Peyer's patch (tissue), 4 donors: ENCODE measurements around the gene CAND2. TPM values are rescaled to one million over a fixed set of nuclear protein-coding genes. Genes with fewer than 3 reads are reported as not detected.
"Not testable (repeated sequence)": the region's sequence is repeated elsewhere in the genome, so short reads cannot be mapped to it uniquely, and the experiment has no call there.

Source experiments
- DNase-seq, 3 donors: peaks; one replicate each; pipeline ENCODE4 v3.0.0-alpha.2; 2017 to 2019
- H3K27ac ChIP-seq, 4 donors: fragments of 200-600 bp; sonication (generic); one replicate each; pipeline ENCODE4 v1.5.1; 2016 to 2019
- H3K27me3 ChIP-seq, 2 donors: fragments of 200-600 bp; sonication (generic); one replicate each; pipeline ENCODE4 v1.5.1; 2019
- H3K36me3 ChIP-seq, 3 donors: fragments of 200-600 bp; sonication (generic); one replicate each; pipeline ENCODE4 v1.5.1; 2016 to 2019
- H3K4me1 ChIP-seq, 4 donors: fragments of 200-600 bp; sonication (generic); one replicate each; pipeline ENCODE4 v1.5.1; 2016 to 2019
- H3K4me3 ChIP-seq, 4 donors: fragments of 200-600 bp; sonication (generic); 1 replicate in 3 of 4; 2 replicates in 1 of 4; pipeline ENCODE4 v1.5.1; 2016 to 2019; ENCODE audit warnings: mild to moderate bottlenecking in 1 of 4
- H3K9me3 ChIP-seq, 4 donors: fragments of 200-600 bp; sonication (generic); one replicate each; pipeline ENCODE4 v1.5.1; 2016 to 2019; ENCODE audit warnings: mild to moderate bottlenecking in 1 of 4
- CTCF ChIP-seq, 6 experiments: fragments of 450-650 bp in 4 of 6; fragments of 200-600 bp in 2 of 6; sonication (generic) in 1 of 6; IDR thresholded peaks; one replicate each; pipeline ENCODE4 v1.5.1; 2017 to 2019; ENCODE audit warnings: antibody characterized with exemption in 6 of 6, mild to moderate bottlenecking in 3 of 6, moderate library complexity in 1 of 6
- POLR2A ChIP-seq, 2 donors: fragments of 450-650 bp; IDR thresholded peaks; one replicate each; pipeline ENCODE4 v1.5.1; 2017; ENCODE audit warnings: antibody characterized with exemption in 2 of 2, mild to moderate bottlenecking in 2 of 2, moderate library complexity in 2 of 2
- total RNA-seq, 4 donors: library from RNA; depleted of rRNA; stranded (reverse); fragments of >200 nt; gene quantifications; one replicate each; pipeline ENCODE4 v1.1.0, GENCODE V29; 2016

Gene CAND2
- total RNA-seq, 4 donors from 2014 or later: 1.4 to 4.1 (median 2.1) TPM

DNA sequence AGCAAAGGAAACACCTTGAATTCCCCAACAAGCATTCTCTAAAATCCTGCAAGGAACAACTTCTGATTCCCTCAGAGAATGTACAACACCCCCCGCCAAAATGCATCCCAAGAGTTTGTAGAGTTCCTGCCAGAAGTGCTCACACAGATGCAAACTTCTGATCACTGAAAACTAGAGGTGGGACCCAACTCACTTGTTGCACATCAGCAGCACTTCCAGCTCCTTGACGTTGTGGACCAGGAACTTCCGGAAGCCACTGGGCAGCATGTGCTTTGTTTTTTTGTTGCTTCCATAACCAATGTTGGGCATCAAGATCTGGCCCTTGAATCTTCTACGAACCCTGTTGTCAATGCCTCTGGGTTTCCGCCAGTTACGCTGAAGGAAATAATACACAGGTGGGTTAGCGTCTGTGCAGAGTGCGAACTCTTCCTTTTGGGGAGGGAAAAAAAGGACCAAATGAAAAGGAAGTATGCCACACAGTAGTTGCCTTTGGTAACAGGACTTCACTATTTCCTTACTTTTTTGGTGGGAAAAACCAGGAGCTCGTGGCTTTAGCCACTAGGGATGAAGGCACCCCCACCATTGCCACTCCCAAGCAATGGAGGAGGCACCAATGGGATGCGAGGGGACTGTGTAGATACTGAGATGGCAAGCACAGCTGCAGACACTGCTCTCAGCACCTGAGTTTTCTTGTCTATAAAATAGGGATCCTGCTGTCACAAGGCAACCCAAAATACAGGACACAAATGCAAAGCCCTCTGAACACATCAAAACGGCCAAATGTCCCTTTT is 42.9 kb downstream of the CAND2 start:
- Histone ChIP-seq H3K36me3 (peaks cover 0 to 54% (median 0%) of the 10 kb centered on the region in 3 donors), H3K4me1 (peaks cover 0 to 32% (median 4%) of the 10 kb centered on the region in 4 donors), H3K9me3 (no peaks in the 10 kb centered on the region), H3K27ac (no peak overlapping the region), H3K27me3 (no peaks in the 10 kb centered on the region), H3K4me3 (peak overlapping the region in 3 of 4 donors; percentile 71 to 97 (median 71))
- TF ChIP-seq POLR2A (IDR thresholded peaks at IDR 0.05): no peak
- no peak for TF ChIP-seq CTCF (IDR thresholded peaks at IDR 0.05)
- peak in 1 of 3 donors; percentile 22 for DNase-seq

GRCh38 chr3:12840148-12840547 is 43.7 kb downstream of the CAND2 start:
- not testable (repeated sequence) for H3K9me3 ChIP-seq, H3K27me3 ChIP-seq, DNase-seq
- peaks cover 0 to 46% (median 0%) of the 10 kb centered on the region in 3 donors for H3K36me3 ChIP-seq
- H3K27ac ChIP-seq: peak overlapping the region in 3 of 4 donors; percentile 85 to 93 (median 92)
- H3K4me1 ChIP-seq: peaks cover 0 to 32% (median 4%) of the 10 kb centered on the region in 4 donors
- peak overlapping the region; percentile 68 to 97 (median 71) for H3K4me3 ChIP-seq

- Histone ChIP-seq H3K9me3 (no peaks in the 10 kb centered on the region), H3K27me3 (no peaks in the 10 kb centered on the region), H3K27ac (peak overlapping the region; percentile 85 to 93 (median 91)), H3K36me3 (peaks cover 0 to 41% (median 0%) of the 10 kb centered on the region in 3 donors), H3K4me3 (peak overlapping the region; percentile 68 to 97 (median 71)), H3K4me1 (peaks cover 0 to 32% (median 4%) of the 10 kb centered on the region in 4 donors)
- peak in 2 of 3 donors; percentile 49 to 61 for DNase-seq
- TF ChIP-seq POLR2A (IDR thresholded peaks at IDR 0.05) (no peak), CTCF (IDR thresholded peaks at IDR 0.05) (no peak)
Observed at GRCh38 chr3:12840591-12841148, 44.2 kb downstream of the CAND2 start.

GRCh38 chr3:12841149-12841969 is 44.9 kb downstream of the CAND2 start, which contains the start of gene RPL32:
Gene RPL32 (minus strand): TSS chr3:12841565. CDS start chr3:12840237, 1,328 bp downstream.
- peaks cover 0 to 34% (median 0%) of the 10 kb centered on the region in 3 donors for H3K36me3 ChIP-seq
- peaks cover 0 to 32% (median 4%) of the 10 kb centered on the region in 4 donors for H3K4me1 ChIP-seq
- peak; percentile 87 to 95 (median 88) for DNase-seq
- H3K27me3 ChIP-seq: no peaks in the 10 kb centered on the region
- TF ChIP-seq POLR2A (IDR thresholded peaks at IDR 0.05) (peak; percentile 79), CTCF (IDR thresholded peaks at IDR 0.05) (peak; percentile 81 to 93 (median 84))
- no peaks in the 10 kb centered on the region for H3K9me3 ChIP-seq
- H3K4me3 ChIP-seq: peak within 1 kb of the TSS; percentile 68 to 97 (median 71)
- H3K27ac ChIP-seq: peak within 1 kb of the TSS; percentile 85 to 93 (median 91)

- TF ChIP-seq CTCF (IDR thresholded peaks at IDR 0.05) (no peak), POLR2A (IDR thresholded peaks at IDR 0.05) (no peak)
- H3K4me1 ChIP-seq: peaks cover 0 to 32% (median 4%) of the 10 kb centered on the region in 4 donors
- H3K9me3 ChIP-seq: no peaks in the 10 kb centered on the region
- H3K27me3 ChIP-seq: no peaks in the 10 kb centered on the region
- H3K36me3 ChIP-seq: peaks cover 0 to 29% (median 0%) of the 10 kb centered on the region in 3 donors
- peak overlapping the region; percentile 85 to 93 (median 91) for H3K27ac ChIP-seq
- H3K4me3 ChIP-seq: peak overlapping the region; percentile 68 to 97 (median 71)
- no peak for DNase-seq
Observed at GRCh38 chr3:12841970-12842328, 45.5 kb downstream of the CAND2 start.
